DMS 273 (cell line): ENCODE measurements around the gene OR13J1.

Experiments
- DNase-seq: peaks from one replicate; lab custom pipeline; 2025; ENCODE audit not compliant: unreplicated experiment; lab: John Stamatoyannopoulos, UW

Gene OR13J1

GRCh38 chr9:35859990-35860339, 10.2 kb downstream of the OR13J1 start:
- peak; percentile 51 for DNase-seq

GRCh38 chr9:35859310-35859989, 10.8 kb downstream of the OR13J1 start:
- DNase-seq, result peak; percentile 69

- no peak for DNase-seq
These were observed 11.7 kb downstream of the OR13J1 start for GRCh38 chr9:35858458-35858857.

GRCh38 chr9:35856882-35857281, 13.3 kb downstream of the OR13J1 start:
- no peak for DNase-seq

- no peak for DNase-seq
These were observed 14.0 kb downstream of the OR13J1 start for GRCh38 chr9:35856206-35856605.

DNA sequence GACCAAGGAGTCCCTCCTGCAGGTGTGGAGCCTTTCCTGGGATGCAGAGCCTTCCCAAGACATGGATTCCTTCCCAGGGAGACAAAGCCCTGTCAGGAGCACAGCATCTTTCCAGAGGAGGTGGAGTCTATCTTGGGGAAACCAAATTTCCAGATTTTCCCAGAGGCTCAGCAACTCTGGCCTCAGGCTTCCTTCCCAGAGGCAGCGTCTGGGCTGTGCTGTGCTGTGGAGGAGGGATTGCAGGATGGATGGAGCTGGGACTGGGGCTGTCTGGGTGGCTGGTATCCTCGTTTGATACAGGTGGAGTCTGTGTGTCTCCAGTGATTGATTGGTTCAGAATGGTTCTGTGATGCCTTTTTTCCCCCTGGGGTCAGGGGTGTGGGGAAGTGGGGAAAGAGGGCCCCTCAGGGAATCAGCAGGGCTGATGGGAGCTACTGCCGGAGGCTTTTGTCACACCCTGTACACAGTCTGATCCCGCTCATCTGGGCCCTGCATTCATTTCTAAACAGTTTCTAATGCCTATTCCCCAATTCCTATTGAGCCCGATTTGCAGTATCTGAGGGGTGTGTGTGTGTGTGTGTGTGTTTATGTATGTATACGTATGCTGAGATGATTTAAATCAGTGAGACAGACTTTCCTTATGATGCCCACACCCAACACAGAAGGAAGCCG, 16.0 kb downstream of the OR13J1 start:
- no peak for DNase-seq

GRCh38 chr9:35852876-35853865, 17.0 kb downstream of the OR13J1 start:
- no peak for DNase-seq

DNA sequence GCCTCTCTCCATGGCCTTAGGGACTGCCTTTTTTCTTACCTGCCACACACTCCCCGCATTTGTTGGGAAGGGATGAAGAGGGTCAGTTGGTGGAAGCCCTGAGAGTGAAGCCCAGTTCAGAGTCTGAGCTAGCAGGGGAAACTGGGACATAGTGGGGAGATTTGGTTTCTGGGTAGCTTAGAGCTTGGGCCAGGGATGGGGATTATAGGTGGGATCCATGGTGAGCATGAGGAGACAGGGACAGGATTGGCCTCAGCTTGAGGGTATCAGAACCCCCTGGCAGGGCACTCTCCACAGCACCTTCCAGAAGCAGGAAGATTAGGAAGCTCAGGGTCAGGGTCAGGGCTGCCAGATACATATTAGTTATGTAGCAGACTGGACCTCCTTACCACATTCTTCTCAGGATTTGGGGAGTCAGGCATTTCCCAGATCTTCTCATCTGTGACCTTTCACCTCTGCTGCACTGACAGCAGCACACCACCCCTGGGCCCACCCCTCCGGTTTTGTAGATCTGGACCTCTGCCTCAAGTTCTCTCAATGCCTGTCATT, 17.9 kb downstream of the OR13J1 start:
- no peak for DNase-seq

- DNase-seq, result peak; percentile 84
These were observed 22.2 kb downstream of the OR13J1 start for GRCh38 chr9:35847792-35848572.

GRCh38 chr9:35845824-35846771, 24.1 kb downstream of the OR13J1 start:
- no peak for DNase-seq

GRCh38 chr9:35844628-35845270, 25.5 kb downstream of the OR13J1 start:
- DNase-seq, result peak; percentile 46

GRCh38 chr9:35842795-35843194, 27.4 kb downstream of the OR13J1 start:
- DNase-seq, result no peak

DNA sequence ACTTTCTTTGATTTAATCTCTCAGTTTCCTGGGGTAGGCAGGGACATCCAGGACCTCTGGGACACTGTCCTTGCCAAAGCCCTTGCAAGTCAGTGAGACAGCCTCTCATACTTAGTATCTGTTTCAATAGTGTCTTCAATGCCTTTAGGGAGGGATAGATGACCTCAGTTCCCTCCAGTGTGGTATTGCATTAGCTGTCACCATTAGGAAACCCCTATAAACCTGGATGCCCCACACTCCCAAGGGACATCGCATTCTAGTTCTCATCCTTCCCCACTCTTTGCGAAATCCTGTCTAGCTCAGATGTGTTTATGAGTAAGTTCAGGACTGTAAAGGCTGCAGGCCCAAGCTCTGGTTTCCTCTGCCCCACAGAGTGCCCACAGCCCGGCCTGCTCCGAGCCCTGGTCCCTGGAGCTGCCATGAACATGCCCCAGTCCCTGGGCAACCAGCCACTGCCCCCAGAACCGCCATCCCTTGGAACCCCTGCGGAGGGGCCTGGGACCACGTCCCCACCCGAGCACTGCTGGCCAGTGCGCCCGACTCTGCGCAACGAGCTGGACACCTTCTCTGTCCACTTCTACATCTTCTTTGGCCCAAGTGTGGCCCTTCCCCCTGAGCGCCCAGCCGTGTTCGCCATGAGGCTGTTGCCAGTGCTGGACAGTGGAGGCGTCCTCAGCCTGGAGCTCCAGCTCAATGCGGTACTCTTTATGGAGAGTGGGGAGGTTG, 28.0 kb downstream of the OR13J1 start:
- DNase-seq, result no peak

- DNase-seq, result no peak
These were observed 28.6 kb downstream of the OR13J1 start for GRCh38 chr9:35841645-35841900.

DNA sequence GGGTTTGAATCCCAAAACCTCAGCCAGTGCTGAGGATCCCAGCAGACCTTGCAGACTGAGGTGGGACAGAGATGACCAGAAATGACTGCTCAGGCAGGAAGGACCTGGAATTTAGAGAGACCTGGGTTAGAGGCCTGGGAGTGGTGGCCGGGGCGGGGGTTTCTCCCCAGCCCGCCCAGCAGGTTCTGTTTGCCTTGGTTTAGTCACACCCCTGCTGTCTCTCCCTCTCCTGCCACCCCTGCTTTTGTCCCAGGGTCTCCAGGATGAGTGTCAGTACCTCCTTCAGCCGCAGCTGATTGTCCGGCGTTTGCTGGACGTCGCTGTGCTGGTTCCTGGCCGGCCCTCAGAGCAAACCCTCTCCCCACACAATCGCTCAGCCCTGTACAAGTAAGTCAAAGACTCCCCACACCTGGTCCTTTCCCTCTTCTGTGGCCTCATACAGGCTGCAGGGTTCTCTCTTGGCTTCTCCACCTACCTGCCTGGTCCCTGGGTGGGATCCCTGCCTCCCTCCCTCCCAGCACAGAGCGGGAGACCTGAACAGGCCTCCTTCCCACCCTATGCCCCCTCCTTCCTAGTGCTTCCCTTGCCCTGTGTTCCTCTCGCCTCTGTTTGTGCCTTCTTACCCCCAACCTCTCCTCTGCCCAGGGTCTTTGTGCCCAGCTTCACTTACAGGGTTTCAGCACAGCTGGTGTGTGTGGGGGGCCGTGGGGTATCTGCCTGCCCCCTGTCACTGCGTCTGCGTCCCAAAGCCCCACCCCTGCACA, 29.1 kb downstream of the OR13J1 start:
- no peak for DNase-seq

GRCh38 chr9:35839926-35840325, 30.3 kb downstream of the OR13J1 start:
- DNase-seq, result no peak

- no peak for DNase-seq
These were observed 33.6 kb downstream of the OR13J1 start for GRCh38 chr9:35836595-35836994.

GRCh38 chr9:35835766-35836165, 34.4 kb downstream of the OR13J1 start:
- DNase-seq, result no peak
